Astrocyte (in vitro differentiated cells and primary cell): ENCODE results near the gene CAMK2D. TPM values are rescaled to one million over a fixed set of nuclear protein-coding genes. Genes with fewer than 3 reads are reported as not detected.

Source experiments
- DNase-seq: peaks from one replicate; pipeline ENCODE4 v3.0.0-alpha.2; 2010; ENCODE audit warnings: low read depth
- FAIRE-seq: peaks from 2 replicates; lab custom pipeline; 2011; peaks lifted over from hg19 to GRCh38; lab: Jason Lieb, UNC
- H2AFZ ChIP-seq: 2 replicates; pipeline ENCODE4 v1.6.0; 2012; ENCODE audit warnings: low read depth, low read length, inconsistent platforms
- H3K27ac ChIP-seq: 2 replicates; pipeline ENCODE4 v1.5.1; 2011; ENCODE audit warnings: low read depth, low read length, inconsistent platforms
- H3K27me3 ChIP-seq: 2 replicates; pipeline ENCODE4 v1.6.0; 2011; ENCODE audit warnings: low read length, inconsistent platforms; ENCODE audit not compliant: insufficient read depth
- H3K36me3 ChIP-seq: 2 replicates; pipeline ENCODE4 v1.5.1; 2011; ENCODE audit warnings: low read length, inconsistent platforms; ENCODE audit not compliant: insufficient read depth
- H3K4me1 ChIP-seq: 2 replicates; pipeline ENCODE4 v1.5.1; 2011; ENCODE audit warnings: low read length, inconsistent platforms; ENCODE audit not compliant: insufficient read depth
- H3K4me2 ChIP-seq: 2 replicates; pipeline ENCODE4 v1.6.0; 2012; ENCODE audit warnings: low read length, inconsistent platforms
- H3K4me3 ChIP-seq: 2 replicates; pipeline ENCODE4 v1.5.1; 2011; ENCODE audit warnings: low read depth, mild to moderate bottlenecking, low read length, inconsistent platforms; ENCODE audit not compliant: insufficient read depth
- H3K79me2 ChIP-seq: 2 replicates; pipeline ENCODE4 v1.6.0; 2012; ENCODE audit warnings: mild to moderate bottlenecking, low read length, inconsistent platforms; ENCODE audit not compliant: insufficient read depth
- H3K9ac ChIP-seq: 2 replicates; pipeline ENCODE4 v1.6.0; 2012; ENCODE audit warnings: mild to moderate bottlenecking, low read length, inconsistent platforms
- H3K9me3 ChIP-seq: 2 replicates; pipeline ENCODE4 v1.5.1; 2012; ENCODE audit warnings: low read depth, mild to moderate bottlenecking, low read length, inconsistent platforms; ENCODE audit not compliant: insufficient read depth
- H4K20me1 ChIP-seq: 2 replicates; pipeline ENCODE4 v1.6.0; 2012; ENCODE audit warnings: low read length, inconsistent platforms; ENCODE audit not compliant: insufficient read depth
- H3K27ac Mint-ChIP-seq: one replicate; pipeline ENCODE4 v1.8.0; 2021; ENCODE audit warnings: mild to moderate bottlenecking, mixed read lengths; ENCODE audit not compliant: unreplicated experiment
- H3K27me3 Mint-ChIP-seq: one replicate; pipeline ENCODE4 v1.8.0; 2021; ENCODE audit warnings: low read depth, mixed read lengths; ENCODE audit not compliant: unreplicated experiment
- H3K36me3 Mint-ChIP-seq: one replicate; pipeline ENCODE4 v1.8.0; 2021; ENCODE audit warnings: low read depth, mixed read lengths; ENCODE audit not compliant: unreplicated experiment
- H3K4me1 Mint-ChIP-seq: one replicate; pipeline ENCODE4 v1.8.0; 2021; ENCODE audit warnings: low read depth, mixed read lengths; ENCODE audit not compliant: unreplicated experiment
- H3K4me3 Mint-ChIP-seq: one replicate; pipeline ENCODE4 v1.8.0; 2021; ENCODE audit warnings: mild to moderate bottlenecking, moderate library complexity, mixed read lengths; ENCODE audit not compliant: unreplicated experiment
- H3K9me3 Mint-ChIP-seq: one replicate; pipeline ENCODE4 v1.8.0; 2021; ENCODE audit warnings: mild to moderate bottlenecking, mixed read lengths; ENCODE audit not compliant: unreplicated experiment
- CTCF ChIP-seq: IDR thresholded peaks from 2 replicates; pipeline ENCODE4 v1.5.1; 2011; ENCODE audit warnings: low read depth, mild to moderate bottlenecking, inconsistent platforms, low read length, moderate library complexity; ENCODE audit not compliant: insufficient read depth
- EZH2 ChIP-seq: IDR thresholded peaks from 2 replicates; pipeline ENCODE4 v1.6.1; 2012; ENCODE audit warnings: mild to moderate bottlenecking, low read length, inconsistent platforms; ENCODE audit not compliant: insufficient read depth
- total RNA-seq: library from RNA; stranded (reverse); gene quantifications from 2 replicates; pipeline ENCODE4 v1.2.1, GENCODE V29; 2021

The CAMK2D gene
- total RNA-seq, 1 donor from 2014 or later: 80.8 TPM

DNA sequence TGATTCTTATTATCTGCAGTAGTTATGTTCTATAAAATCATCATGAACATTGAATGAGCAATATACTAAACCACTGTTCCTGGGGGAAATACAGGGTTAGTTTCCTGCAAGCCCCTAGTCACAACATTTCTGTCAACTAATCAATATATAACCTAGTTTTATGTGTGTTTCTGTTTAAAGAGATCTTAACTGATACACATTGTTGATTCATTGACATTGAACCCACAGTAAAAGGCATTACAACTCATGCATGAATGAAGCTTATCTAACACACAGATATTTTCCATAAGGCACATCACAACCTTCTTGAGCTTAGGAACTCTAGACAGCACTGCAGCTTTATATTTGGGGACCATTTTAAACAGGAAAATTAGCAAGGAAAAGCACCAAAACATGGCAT lies 134.2 kb downstream of the CAMK2D start:
- Mint-ChIP-seq H3K4me1 (peaks cover 8% of the 10 kb centered on the region), H3K9me3 (no peaks in the 10 kb centered on the region), H3K27ac (no peak overlapping the region), H3K4me3 (no peak overlapping the region), H3K36me3 (peaks cover 2% of the 10 kb centered on the region), H3K27me3 (no peaks in the 10 kb centered on the region)
- Histone ChIP-seq H3K4me3 (no peak overlapping the region), H3K79me2 (peaks cover 44% of the 10 kb centered on the region), H4K20me1 (peaks cover 33% of the 10 kb centered on the region), H3K4me2 (no peak overlapping the region), H3K36me3 (no peaks in the 10 kb centered on the region), H3K27ac (no peak overlapping the region), H3K9ac (no peak overlapping the region), H3K27me3 (no peaks in the 10 kb centered on the region), H3K4me1 (no peaks in the 10 kb centered on the region), H3K9me3 (no peaks in the 10 kb centered on the region), H2AFZ (no peak overlapping the region)
- FAIRE-seq (no peak), DNase-seq (no peak)
- no peak for TF ChIP-seq EZH2
- no peak for TF ChIP-seq CTCF

GRCh38 chr4:113625902-113626301 lies 135.6 kb downstream of the CAMK2D start:
- peaks cover 2% of the 10 kb centered on the region for H3K36me3 Mint-ChIP-seq
- DNase-seq: no peak
- no peak overlapping the region for H3K4me3 Mint-ChIP-seq
- peak; percentile 50 for FAIRE-seq
- TF ChIP-seq CTCF (no peak), EZH2 (no peak)
- Histone ChIP-seq H3K9me3 (no peaks in the 10 kb centered on the region), H3K79me2 (peaks cover 34% of the 10 kb centered on the region), H4K20me1 (peaks cover 25% of the 10 kb centered on the region), H3K9ac (no peak overlapping the region), H3K4me1 (no peaks in the 10 kb centered on the region), H3K36me3 (no peaks in the 10 kb centered on the region), H3K4me2 (no peak overlapping the region), H2AFZ (no peak overlapping the region), H3K27me3 (no peaks in the 10 kb centered on the region), H3K27ac (no peak overlapping the region), H3K4me3 (no peak overlapping the region)
- H3K4me1 Mint-ChIP-seq: peaks cover 8% of the 10 kb centered on the region
- no peak overlapping the region for H3K27ac Mint-ChIP-seq
- H3K27me3 Mint-ChIP-seq: no peaks in the 10 kb centered on the region
- no peaks in the 10 kb centered on the region for H3K9me3 Mint-ChIP-seq

- H3K9ac ChIP-seq: no peak overlapping the region
- TF ChIP-seq CTCF: no peak
- no peak for TF ChIP-seq EZH2
- no peaks in the 10 kb centered on the region for H3K27me3 ChIP-seq
- H3K27ac ChIP-seq: no peak overlapping the region
- peaks cover 28% of the 10 kb centered on the region for H3K79me2 ChIP-seq
- Mint-ChIP-seq H3K4me1 (peaks cover 4% of the 10 kb centered on the region), H3K9me3 (no peaks in the 10 kb centered on the region), H3K27ac (no peak overlapping the region), H3K4me3 (no peak overlapping the region), H3K27me3 (no peaks in the 10 kb centered on the region), H3K36me3 (peaks cover 2% of the 10 kb centered on the region)
- no peak overlapping the region for H3K4me3 ChIP-seq
- H3K36me3 ChIP-seq: no peaks in the 10 kb centered on the region
- H4K20me1 ChIP-seq: peaks cover 19% of the 10 kb centered on the region
- no peak overlapping the region for H2AFZ ChIP-seq
- no peaks in the 10 kb centered on the region for H3K4me1 ChIP-seq
- DNase-seq (peak; percentile 50), FAIRE-seq (no peak)
- no peaks in the 10 kb centered on the region for H3K9me3 ChIP-seq
- no peak overlapping the region for H3K4me2 ChIP-seq
These were observed 138.2 kb downstream of the CAMK2D start for GRCh38 chr4:113623274-113623894.
